ENCODE data around the gene ADRB1.

GRCh38 chr10:114038819-114039218 lies 4.8 kb upstream of the ADRB1 start:
- TF ChIP-seq CTCF (IDR thresholded peaks at IDR 0.05): no peak
- no peak for TF ChIP-seq POLR2A (IDR thresholded peaks at IDR 0.05)
